ENCODE results near the gene SDK2. TPM values are rescaled to one million over a fixed set of nuclear protein-coding genes. Genes with fewer than 3 reads are reported as not detected.
"Not testable (repeated sequence)": the region's sequence is repeated elsewhere in the genome, so short reads cannot be mapped to it uniquely, and the experiment has no call there.

The SDK2 gene
- total RNA-seq, 1 donor from 2014 or later: not detected

GRCh38 chr17:73490851-73491250, 153.4 kb downstream of the SDK2 start:
- no peak for DNase-seq (ENCODE audit: low read depth in 2 of 2)

GRCh38 chr17:73489991-73490390, 154.3 kb downstream of the SDK2 start:
- DNase-seq (ENCODE audit: low read depth in 2 of 2): no peak

GRCh38 chr17:73489333-73489732, 154.9 kb downstream of the SDK2 start:
- DNase-seq (ENCODE audit: low read depth in 2 of 2): no peak

GRCh38 chr17:73485130-73485529, 159.1 kb downstream of the SDK2 start:
- no peak for DNase-seq (ENCODE audit: low read depth in 2 of 2)

GRCh38 chr17:73482894-73483293, 161.4 kb downstream of the SDK2 start:
- no peak for DNase-seq (ENCODE audit: low read depth in 2 of 2)

- DNase-seq (ENCODE audit: low read depth in 2 of 2): no peak
These were observed 162.0 kb downstream of the SDK2 start for GRCh38 chr17:73482251-73482716.

GRCh38 chr17:73481676-73482075, 162.6 kb downstream of the SDK2 start:
- DNase-seq (ENCODE audit: low read depth in 2 of 2): no peak

- no peak for DNase-seq (ENCODE audit: low read depth in 2 of 2)
These were observed 163.5 kb downstream of the SDK2 start for GRCh38 chr17:73480740-73481139.

GRCh38 chr17:73478768-73479424, 165.3 kb downstream of the SDK2 start:
- DNase-seq (ENCODE audit: low read depth in 2 of 2): peak in 1 of 2 donors; percentile 5

GRCh38 chr17:73478334-73478733, 165.9 kb downstream of the SDK2 start:
- DNase-seq (ENCODE audit: low read depth in 2 of 2): no peak

- no peak for DNase-seq (ENCODE audit: low read depth in 2 of 2)
These were observed 167.3 kb downstream of the SDK2 start for GRCh38 chr17:73476890-73477350.

GRCh38 chr17:73474370-73474988, 169.8 kb downstream of the SDK2 start:
- peak; percentile 39 to 51 for DNase-seq (ENCODE audit: low read depth in 2 of 2)

GRCh38 chr17:73472715-73473114, 171.5 kb downstream of the SDK2 start:
- not testable (repeated sequence) for DNase-seq (ENCODE audit: low read depth in 2 of 2)

GRCh38 chr17:73471924-73472323, 172.3 kb downstream of the SDK2 start:
- no peak for DNase-seq (ENCODE audit: low read depth in 2 of 2)

GRCh38 chr17:73470316-73470826, 173.9 kb downstream of the SDK2 start:
- DNase-seq (ENCODE audit: low read depth in 2 of 2): no peak

GRCh38 chr17:73469311-73469710, 174.9 kb downstream of the SDK2 start:
- no peak for DNase-seq (ENCODE audit: low read depth in 2 of 2)

GRCh38 chr17:73468221-73468620, 176.0 kb downstream of the SDK2 start:
- DNase-seq (ENCODE audit: low read depth in 2 of 2): no peak

- no peak for DNase-seq (ENCODE audit: low read depth in 2 of 2)
These were observed 176.6 kb downstream of the SDK2 start for GRCh38 chr17:73467651-73468050.

- no peak for DNase-seq (ENCODE audit: low read depth in 2 of 2)
These were observed 177.4 kb downstream of the SDK2 start for GRCh38 chr17:73466704-73467433.

GRCh38 chr17:73465953-73466230, 178.4 kb downstream of the SDK2 start:
- no peak for DNase-seq (ENCODE audit: low read depth in 2 of 2)

- no peak for DNase-seq (ENCODE audit: low read depth in 2 of 2)
These were observed 178.9 kb downstream of the SDK2 start for GRCh38 chr17:73465130-73465952.

- DNase-seq (ENCODE audit: low read depth in 2 of 2): no peak
These were observed 179.8 kb downstream of the SDK2 start for GRCh38 chr17:73464447-73464846.
